Measurements from ENCODE around the gene TMEM143. TPM values are rescaled to one million over a fixed set of nuclear protein-coding genes. Genes with fewer than 3 reads are reported as not detected.

TMEM143 gene
- polyA plus RNA-seq, 3 donors = 1.7 to 11.9 (median 2.1) TPM

- Histone ChIP-seq H2AFZ (ENCODE audit: insufficient read depth, low read depth, low read length, poor library complexity, severe bottlenecking) (no peak overlapping the region), H3K27ac (ENCODE audit: low read depth in 1 of 2, low read length in 2 of 2) (no peak overlapping the region), H3K36me3 (replicated peaks in 1 of 2; ENCODE audit: control insufficient read depth in 1 of 2, insufficient read depth in 2 of 2, low read length in 2 of 2) (peaks cover 0 to 19% of the 10 kb centered on the region in 2 donors), H3K4me1 (ENCODE audit: control insufficient read depth in 1 of 2, insufficient read depth in 2 of 2, low read length in 2 of 2) (peaks cover 8 to 10% of the 10 kb centered on the region in 2 donors), H3K9ac (ENCODE audit: insufficient read depth, low read length, poor library complexity, severe bottlenecking) (no peak overlapping the region), H3K4me2 (replicated peaks; ENCODE audit: extremely low read depth, low read length, poor library complexity, severe bottlenecking) (no peak overlapping the region), H3K9me3 (replicated peaks in 1 of 2; ENCODE audit: control insufficient read depth in 1 of 2, insufficient read depth in 1 of 2, low read length in 2 of 2) (peaks cover 7 to 17% of the 10 kb centered on the region in 2 donors), H4K20me1 (ENCODE audit: insufficient read depth, low read length) (no peaks in the 10 kb centered on the region), H3K27me3 (ENCODE audit: control insufficient read depth in 2 of 2, insufficient read depth in 2 of 2, low read length in 2 of 2) (peaks cover 0 to 5% of the 10 kb centered on the region in 2 donors), H3K4me3 (replicated peaks in 1 of 3; ENCODE audit: low read depth in 2 of 3, low read length in 3 of 3) (no peak overlapping the region), H3K79me2 (ENCODE audit: insufficient read depth, low read length) (no peaks in the 10 kb centered on the region)
- H3K9me3 Mint-ChIP-seq = peaks cover 8 to 21% (median 19%) of the 10 kb centered on the region in 7 donors
- DNase-seq = no peak
- H3K27ac Mint-ChIP-seq = no peak overlapping the region
- TF ChIP-seq CTCF (IDR thresholded peaks at IDR 0.05) = no peak
- WGBS (ENCODE audit: insufficient coverage) = 80% methylated on average over 1 of the region's 3 CpGs
- no peak overlapping the region for H3K4me3 Mint-ChIP-seq
- H3K36me3 Mint-ChIP-seq = peaks cover 20 to 23% of the 10 kb centered on the region in 2 donors
- peaks cover 4 to 14% (median 13%) of the 10 kb centered on the region in 3 donors for H3K27me3 Mint-ChIP-seq (ENCODE audit: low read depth in 3 of 3)
- peaks cover 11% of the 10 kb centered on the region for H3K4me1 Mint-ChIP-seq
- intact Hi-C loops (cut with micrococcal nuclease) = no loop called here
Measured at GRCh38 chr19:48287748-48288147, 76.0 kb downstream of the TMEM143 start.

- Mint-ChIP-seq H3K4me3 (no peak overlapping the region), H3K27ac (peak overlapping the region in 1 of 7 donors; percentile 43), H3K9me3 (peaks cover 8 to 23% (median 20%) of the 10 kb centered on the region in 7 donors), H3K4me1 (peaks cover 3% of the 10 kb centered on the region), H3K27me3 (ENCODE audit: low read depth in 3 of 3) (peaks cover 0 to 4% (median 2%) of the 10 kb centered on the region in 3 donors), H3K36me3 (peaks cover 20 to 25% of the 10 kb centered on the region in 2 donors)
- Histone ChIP-seq H3K36me3 (replicated peaks in 1 of 2; ENCODE audit: control insufficient read depth in 1 of 2, insufficient read depth in 2 of 2, low read length in 2 of 2) (peaks cover 0 to 19% of the 10 kb centered on the region in 2 donors), H3K79me2 (ENCODE audit: insufficient read depth, low read length) (no peaks in the 10 kb centered on the region), H3K9me3 (replicated peaks in 1 of 2; ENCODE audit: control insufficient read depth in 1 of 2, insufficient read depth in 1 of 2, low read length in 2 of 2) (peaks cover 7 to 18% of the 10 kb centered on the region in 2 donors), H3K4me1 (ENCODE audit: control insufficient read depth in 1 of 2, insufficient read depth in 2 of 2, low read length in 2 of 2) (no peaks in the 10 kb centered on the region), H3K9ac (ENCODE audit: insufficient read depth, low read length, poor library complexity, severe bottlenecking) (no peak overlapping the region), H4K20me1 (ENCODE audit: insufficient read depth, low read length) (no peaks in the 10 kb centered on the region), H3K4me3 (replicated peaks in 1 of 3; ENCODE audit: low read depth in 2 of 3, low read length in 3 of 3) (no peak overlapping the region), H3K27ac (ENCODE audit: low read depth in 1 of 2, low read length in 2 of 2) (no peak overlapping the region), H3K27me3 (ENCODE audit: control insufficient read depth in 2 of 2, insufficient read depth in 2 of 2, low read length in 2 of 2) (no peaks in the 10 kb centered on the region), H2AFZ (ENCODE audit: insufficient read depth, low read depth, low read length, poor library complexity, severe bottlenecking) (no peak overlapping the region), H3K4me2 (replicated peaks; ENCODE audit: extremely low read depth, low read length, poor library complexity, severe bottlenecking) (no peak overlapping the region)
- no peak for DNase-seq
- TF ChIP-seq CTCF (IDR thresholded peaks at IDR 0.05) = no peak
- 91% methylated on average over 4 of the region's 4 CpGs for WGBS (ENCODE audit: insufficient coverage)
- intact Hi-C loops (cut with micrococcal nuclease) = no loop called here
Measured at GRCh38 chr19:48284896-48285295, 78.8 kb downstream of the TMEM143 start.

All from CD14-positive monocyte (primary cell).